ENCODE results near the gene BDKRB1. TPM values are rescaled to one million over a fixed set of nuclear protein-coding genes. Genes with fewer than 3 reads are reported as not detected.

Gene BDKRB1
- total RNA-seq (2021) (0.11 to 0.27 TPM in 2 of 3 replicates, not detected in the other), Bru-seq, nascent RNA (percentile 4 among the genes with signal in this experiment)
- long read RNA-seq, experiment 1, result 0 reads
- long read RNA-seq, experiment 2, result 0 reads
- long read RNA-seq, experiment 3, result 0 reads

- POLR2A ChIA-PET, result no interaction called here
- Mint-ChIP-seq H3K27me3 (ENCODE audit: low read depth) (no peaks in the 10 kb centered on the region), H3K36me3 (no peaks in the 10 kb centered on the region), H3K27ac (no peak within 1 kb of the TSS), H3K9me3 (peaks cover 5% of the 10 kb centered on the region), H3K4me1 (peaks cover 15% of the 10 kb centered on the region), H3K4me3 (no peak within 1 kb of the TSS)
- ATAC-seq, result no peak
- CTCF ChIA-PET, result interaction anchor here (1.0 kb wide), 1 partner anchor 155 kb away, joined by 4 read pairs; no protein-coding TSS in a partner anchor
- DNase-seq (ENCODE audit: low spot score), result no peak
- TF ChIP-seq PREB (CRISPR knock-in tag; IDR thresholded peaks at IDR 0.05; ENCODE audit: borderline replicate concordance), result no peak
- TF ChIP-seq ZMAT4 (CRISPR knock-in tag; IDR thresholded peaks at IDR 0.05), result no peak
- no peak for TF ChIP-seq ERG (CRISPR knock-in tag; IDR thresholded peaks at IDR 0.05)
- no peak for TF ChIP-seq IRF2 (CRISPR knock-in tag; IDR thresholded peaks at IDR 0.05; ENCODE audit: borderline replicate concordance, low read depth)
- no peak for TF ChIP-seq ZNF396 (CRISPR knock-in tag; IDR thresholded peaks at IDR 0.05; ENCODE audit: borderline replicate concordance)
- TF ChIP-seq MXD4 (CRISPR knock-in tag; IDR thresholded peaks at IDR 0.05; ENCODE audit: borderline replicate concordance), result no peak
- no peak for TF ChIP-seq ATF1 (CRISPR knock-in tag; IDR thresholded peaks at IDR 0.05)
- TF ChIP-seq ZNF512 (CRISPR knock-in tag; IDR thresholded peaks at IDR 0.05; ENCODE audit: borderline replicate concordance), result no peak
- TF ChIP-seq ZNF423 (CRISPR knock-in tag; IDR thresholded peaks at IDR 0.05), result no peak
- TF ChIP-seq ZNF219 (CRISPR knock-in tag; IDR thresholded peaks at IDR 0.05; ENCODE audit: borderline replicate concordance), result no peak
- TF ChIP-seq MYBL2 (CRISPR knock-in tag; IDR thresholded peaks at IDR 0.05), result no peak
- no peak for TF ChIP-seq NR3C1 (CRISPR knock-in tag; conservative IDR thresholded peaks at IDR 0.05; ENCODE audit: low read depth)
- TF ChIP-seq NFYB (CRISPR knock-in tag; conservative IDR thresholded peaks at IDR 0.05; ENCODE audit: low read depth), result no peak
- no peak for TF ChIP-seq SMAD3 (CRISPR knock-in tag; IDR thresholded peaks at IDR 0.05; ENCODE audit: borderline replicate concordance)
- no peak for TF ChIP-seq ETV6 (CRISPR knock-in tag; IDR thresholded peaks at IDR 0.05)
- no peak for TF ChIP-seq CBFB (CRISPR knock-in tag; IDR thresholded peaks at IDR 0.05; ENCODE audit: low read depth)
- TF ChIP-seq E2F4 (CRISPR knock-in tag; IDR thresholded peaks at IDR 0.05; ENCODE audit: borderline replicate concordance, low read depth), result no peak
- TF ChIP-seq NFE2L1 (CRISPR knock-in tag; IDR thresholded peaks at IDR 0.05), result no peak
- no peak for TF ChIP-seq ZBTB21 (CRISPR knock-in tag; IDR thresholded peaks at IDR 0.05; ENCODE audit: borderline replicate concordance)
- no peak for TF ChIP-seq KAT7 (CRISPR knock-in tag; IDR thresholded peaks at IDR 0.05; ENCODE audit: borderline replicate concordance)
These were observed at the start of gene BDKRB1 for GRCh38 chr14:96255501-96256366. BDKRB1 (plus strand) TSS chr14:96256210; CDS start chr14:96263683, 7,473 bp downstream.

All from WTC11 (cell line).